ENCODE measurements around the gene OR5H14.
"Not testable (repeated sequence)": the region's sequence is repeated elsewhere in the genome, so short reads cannot be mapped to it uniquely, and the experiment has no call there.

OR5H14 gene

DNA sequence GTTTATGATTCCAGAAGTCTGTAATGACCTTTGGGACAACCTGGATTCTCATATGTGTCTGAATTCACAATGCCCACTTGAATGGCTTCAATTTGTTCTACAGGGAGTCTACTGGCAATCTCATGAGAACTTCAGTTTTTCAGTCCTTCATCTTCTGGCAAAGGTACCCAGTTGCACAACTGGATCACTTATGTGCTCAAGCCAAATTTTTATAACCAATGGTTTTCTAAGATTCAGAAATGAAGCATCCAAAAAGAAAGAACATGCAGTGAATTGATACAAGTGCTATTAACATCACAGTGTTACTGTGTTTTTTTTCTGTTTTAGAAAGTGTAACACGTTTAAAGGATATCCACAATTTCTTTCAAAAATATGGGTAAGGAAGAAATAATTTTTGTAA is at the start of gene OR5H14:
TSS of gene OR5H14 (plus strand) at position 301 of the 400 bp plus-strand sequence. CDS start 1,907 bp downstream, outside the sequence.
- DNase-seq (ENCODE audit: low read depth in 2 of 2): no peak

- DNase-seq (ENCODE audit: low read depth in 2 of 2): no peak
Observed at GRCh38 chr3:98099848-98100247, 47.4 kb upstream of the OR5H14 start.

- no peak for DNase-seq (ENCODE audit: low read depth in 2 of 2)
Observed at GRCh38 chr3:98108162-98108561, 39.1 kb upstream of the OR5H14 start.

DNA sequence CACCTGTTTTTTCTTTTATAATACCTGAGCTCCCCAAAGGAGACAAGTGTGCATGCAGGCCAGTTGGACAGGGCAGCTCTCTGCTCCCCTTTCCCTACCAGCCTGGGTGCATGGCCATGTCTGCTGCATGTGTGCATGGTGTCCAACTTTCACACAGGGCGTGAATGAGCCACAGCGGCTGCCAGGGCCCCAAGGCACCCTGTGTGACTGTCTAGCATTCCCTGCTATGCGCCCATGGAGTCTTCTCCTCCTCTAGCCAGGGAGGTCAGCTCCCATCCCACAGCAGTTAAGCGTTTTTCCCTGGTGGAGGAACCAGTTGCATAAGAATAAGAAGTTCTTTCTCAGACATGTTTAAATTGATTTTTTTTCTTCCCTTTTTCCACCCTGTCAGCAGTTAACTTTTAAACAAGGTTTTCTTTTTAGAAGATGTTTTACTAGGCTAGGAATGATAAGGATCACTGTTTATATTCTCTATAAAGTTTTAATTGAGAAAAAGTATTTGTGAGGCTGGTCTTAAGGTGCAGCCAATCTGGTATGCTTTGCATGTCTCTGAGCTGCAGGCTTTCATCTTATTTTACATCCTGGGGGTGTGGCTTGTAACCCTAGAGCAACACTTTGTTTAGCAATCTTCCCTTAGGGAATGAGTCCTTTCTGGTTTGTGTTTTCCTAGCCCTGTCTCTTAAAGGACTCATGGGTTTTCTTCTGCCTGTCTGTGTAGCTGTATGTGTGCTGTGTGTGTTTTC is 37.3 kb upstream of the OR5H14 start:
- DNase-seq (ENCODE audit: low read depth in 2 of 2): no peak

GRCh38 chr3:98110550-98110908 is 36.8 kb upstream of the OR5H14 start:
- no peak for DNase-seq (ENCODE audit: low read depth in 2 of 2)

GRCh38 chr3:98114264-98114663 is 33.0 kb upstream of the OR5H14 start:
- no peak for DNase-seq (ENCODE audit: low read depth in 2 of 2)

DNA sequence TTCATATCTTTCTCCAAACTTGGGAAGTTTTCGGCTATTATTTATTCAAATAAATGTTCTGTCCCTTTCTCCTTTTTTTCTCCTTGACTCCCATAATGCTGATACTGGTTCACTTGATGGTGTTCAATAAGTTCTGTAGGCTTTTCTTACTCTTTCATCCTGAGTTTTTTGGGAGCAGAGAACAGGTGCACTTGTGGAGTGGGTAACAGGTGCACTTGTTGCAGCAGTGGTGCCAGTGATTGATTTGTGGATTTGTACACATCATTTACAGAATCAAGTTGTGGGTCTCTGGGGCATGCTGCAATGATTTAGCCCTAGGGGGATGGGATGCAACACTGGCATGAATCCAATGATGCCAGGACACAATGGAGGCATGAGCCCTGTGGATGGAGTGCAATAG is 31.6 kb upstream of the OR5H14 start:
- DNase-seq (ENCODE audit: low read depth in 2 of 2): no peak

DNA sequence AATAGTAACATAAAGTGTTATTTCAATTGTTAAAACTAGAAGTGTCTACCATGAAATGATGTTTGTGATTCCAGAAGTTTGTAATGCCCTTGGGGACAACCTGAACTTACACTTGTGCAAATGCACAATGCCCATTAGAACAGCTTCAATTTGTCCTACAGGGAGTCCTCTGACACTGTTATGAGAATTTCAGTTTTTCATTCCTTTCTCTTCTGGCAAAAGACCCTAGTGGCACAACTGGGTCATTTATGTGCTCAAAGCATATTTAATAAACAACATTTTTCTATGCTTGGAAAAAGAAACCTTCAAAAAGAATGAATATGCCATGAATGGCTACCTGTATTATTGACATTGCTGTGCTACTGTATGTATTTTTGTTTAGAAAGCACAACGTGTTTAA is 16.9 kb upstream of the OR5H14 start, which contains the start of gene OR5H1:
TSS of gene OR5H1 (plus strand) at position 301 of the 400 bp plus-strand sequence. CDS start 1,977 bp downstream, outside the sequence.
- DNase-seq (ENCODE audit: low read depth in 2 of 2): no peak

- no peak for DNase-seq (ENCODE audit: low read depth in 2 of 2)
Observed at GRCh38 chr3:98136631-98137030, 10.6 kb upstream of the OR5H14 start.

GRCh38 chr3:98137826-98138557 is 9.3 kb upstream of the OR5H14 start:
- DNase-seq (ENCODE audit: low read depth in 2 of 2): not testable (repeated sequence)

DNA sequence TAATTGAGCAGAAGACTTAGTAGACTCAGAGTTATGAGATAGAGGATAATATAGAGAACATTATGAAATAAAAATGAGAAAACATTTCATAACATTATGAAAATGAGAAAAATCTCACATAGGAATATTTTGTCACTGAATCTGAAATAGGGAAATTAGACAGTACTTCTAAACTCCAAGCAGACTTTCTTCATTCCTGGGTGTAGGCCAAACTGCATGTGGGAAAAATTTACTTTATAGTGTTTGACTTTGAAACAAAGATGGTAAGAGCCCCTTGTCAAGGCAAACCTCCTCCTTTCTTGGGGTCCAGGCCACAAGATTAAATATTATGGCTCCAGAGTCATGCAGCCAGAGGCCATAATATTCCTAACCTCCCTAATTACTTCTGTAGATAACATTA is 6.7 kb upstream of the OR5H14 start:
- no peak for DNase-seq (ENCODE audit: low read depth in 2 of 2)

DNA sequence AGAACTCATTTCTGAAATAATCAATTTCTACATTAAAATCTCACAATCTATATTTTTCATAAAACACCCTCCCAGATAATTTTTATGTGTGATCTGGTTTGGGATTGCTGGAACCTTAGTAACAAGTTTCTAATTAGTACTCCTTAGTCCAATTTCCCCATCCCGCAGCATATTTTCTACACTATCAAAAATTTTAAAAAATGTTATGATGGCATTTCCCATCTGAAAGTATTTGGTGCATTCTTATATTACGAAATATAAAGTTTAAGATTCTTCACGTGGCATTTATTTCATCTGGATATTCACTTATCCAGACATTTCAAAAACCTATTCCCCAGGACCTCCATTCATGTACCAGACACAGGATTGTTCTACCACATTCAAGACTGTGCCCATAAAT is 1.5 kb downstream of the OR5H14 start:
- no peak for DNase-seq (ENCODE audit: low read depth in 2 of 2)

DNA sequence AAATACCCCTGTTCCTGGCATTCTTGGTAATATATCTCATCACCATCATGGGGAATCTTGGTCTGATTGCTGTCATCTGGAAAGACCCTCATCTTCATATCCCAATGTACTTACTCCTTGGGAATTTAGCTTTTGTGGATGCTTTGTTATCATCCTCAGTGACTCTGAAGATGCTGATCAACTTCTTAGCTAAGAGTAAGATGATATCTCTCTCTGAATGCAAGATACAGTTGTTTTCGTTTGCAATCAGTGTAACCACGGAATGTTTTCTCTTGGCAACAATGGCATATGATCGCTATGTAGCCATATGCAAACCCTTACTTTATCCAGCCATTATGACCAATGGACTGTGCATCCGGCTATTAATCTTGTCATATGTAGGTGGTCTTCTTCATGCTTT is 2.2 kb downstream of the OR5H14 start:
- not testable (repeated sequence) for DNase-seq (ENCODE audit: low read depth in 2 of 2)

DNA sequence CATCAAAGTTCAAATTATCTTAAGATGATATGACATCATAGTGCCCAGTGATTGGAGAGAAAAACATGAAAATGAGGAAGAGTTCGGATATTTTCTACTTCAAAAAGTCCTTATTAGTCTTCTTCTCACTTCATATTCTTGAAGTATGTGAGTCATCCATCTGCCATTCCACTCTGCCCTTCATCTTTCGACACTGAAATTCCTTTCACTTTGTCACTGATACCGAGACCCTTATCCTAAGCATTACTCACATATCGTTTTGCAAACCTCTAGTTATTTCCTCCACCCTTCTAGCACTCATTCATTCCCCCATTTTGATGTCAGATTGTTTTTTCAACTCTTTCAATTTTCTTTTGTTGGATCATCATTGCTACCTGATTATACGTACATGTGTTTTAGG is 4.0 kb downstream of the OR5H14 start:
- no peak for DNase-seq (ENCODE audit: low read depth in 2 of 2)

- DNase-seq (ENCODE audit: low read depth in 2 of 2): no peak
Observed at GRCh38 chr3:98166396-98166795, 19.1 kb downstream of the OR5H14 start, which contains the start of gene OR5H15. Gene OR5H15, plus strand, starts transcription at chr3:98166696. Its CDS starts 2,004 bp downstream, at chr3:98168700.

- no peak for DNase-seq (ENCODE audit: low read depth in 2 of 2)
Observed at GRCh38 chr3:98171071-98171470, 23.8 kb downstream of the OR5H14 start.

- DNase-seq (ENCODE audit: low read depth in 2 of 2): no peak
Observed at GRCh38 chr3:98172621-98173020, 25.3 kb downstream of the OR5H14 start.

DNA sequence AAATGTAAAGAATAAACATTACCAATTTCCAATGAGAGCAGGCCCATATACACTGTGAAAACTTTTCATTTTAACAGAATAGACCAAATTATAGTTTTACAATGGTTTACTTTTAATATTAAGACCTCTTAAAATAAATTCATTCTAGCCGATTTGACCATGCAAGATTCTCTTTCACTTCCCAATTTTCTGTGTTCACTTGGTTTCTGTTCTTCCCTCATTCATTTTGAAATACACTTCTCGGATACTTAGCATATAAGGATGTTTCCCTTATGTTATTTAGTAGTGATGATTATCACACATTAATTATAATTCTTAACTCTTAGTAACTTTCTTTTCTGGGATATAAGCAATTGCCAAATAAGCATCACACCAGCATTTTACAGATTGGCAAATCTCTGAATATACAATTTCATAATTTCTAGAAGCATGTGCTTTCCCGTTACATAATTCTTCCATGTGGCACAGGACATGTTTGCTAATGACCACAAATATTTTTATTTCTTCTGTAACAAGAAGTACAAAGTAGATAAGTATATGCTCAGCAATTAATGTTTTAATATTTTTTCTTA is 33.1 kb downstream of the OR5H14 start:
- no peak for DNase-seq (ENCODE audit: low read depth in 2 of 2)

GRCh38 chr3:98182196-98182595 is 34.9 kb downstream of the OR5H14 start:
- no peak for DNase-seq (ENCODE audit: low read depth in 2 of 2)

- DNase-seq (ENCODE audit: low read depth in 2 of 2): no peak
Observed at GRCh38 chr3:98185180-98185579, 37.9 kb downstream of the OR5H14 start.

DNA sequence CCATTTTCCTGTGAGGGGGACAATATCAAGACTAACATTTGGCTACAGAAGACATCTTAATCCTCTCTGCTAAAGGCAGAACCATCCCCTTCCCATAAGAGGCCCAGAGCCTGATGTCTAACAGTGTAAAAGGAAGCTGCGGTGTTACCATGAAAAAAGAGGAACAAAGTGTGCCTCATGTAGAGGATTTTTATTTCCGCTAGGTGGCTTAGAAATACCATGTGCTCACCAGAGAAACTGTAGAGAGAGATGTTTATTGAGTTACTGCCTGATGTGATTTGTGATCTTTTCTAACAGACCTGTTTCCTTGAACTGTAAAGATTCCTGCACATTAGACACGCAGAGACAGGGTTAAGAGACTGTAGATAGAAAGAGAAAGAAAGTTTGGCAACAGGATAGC is 41.3 kb downstream of the OR5H14 start:
- DNase-seq (ENCODE audit: low read depth in 2 of 2): no peak

DNA sequence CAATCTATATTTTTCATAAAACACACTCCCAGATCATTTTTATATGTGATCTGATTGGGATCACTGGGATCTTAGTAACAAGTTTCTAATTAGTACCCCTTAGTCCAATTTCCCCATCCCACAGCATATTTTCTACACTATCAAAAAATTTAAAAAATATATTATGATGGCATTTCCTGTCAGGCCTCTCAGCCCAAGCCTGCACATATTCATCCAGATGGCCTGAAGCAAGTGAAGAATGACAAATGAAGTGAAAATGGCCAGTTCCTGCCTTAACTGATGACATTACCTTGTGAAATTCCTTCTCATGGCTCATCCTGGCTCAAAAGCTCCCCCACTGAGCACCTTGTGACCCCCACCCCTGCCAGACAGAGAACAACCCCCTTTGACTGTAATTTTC is 43.6 kb downstream of the OR5H14 start:
- not testable (repeated sequence) for DNase-seq (ENCODE audit: low read depth in 2 of 2)

- not testable (repeated sequence) for DNase-seq (ENCODE audit: low read depth in 2 of 2)
Observed at GRCh38 chr3:98196293-98196692, 49.0 kb downstream of the OR5H14 start.
